Retinal pigment epithelial cell (primary cell): Measurements from ENCODE around the gene SEZ6.
A peak's percentile ranks its signal among the peaks of the same experiment; 100 is the strongest.

Experiments used
- DNase-seq: peaks from one replicate; pipeline ENCODE4 v3.0.0-alpha.2; 2010; ENCODE audit warnings: low read depth
- H3K4me3 ChIP-seq: 2 replicates; pipeline ENCODE4 v1.5.1; 2011; ENCODE audit warnings: mild to moderate bottlenecking, low read length, control low read depth, moderate library complexity
- CTCF ChIP-seq: conservative IDR thresholded peaks from 2 replicates; pipeline ENCODE4 v1.5.1; 2011; ENCODE audit warnings: low read depth, low read length, control low read depth, inconsistent platforms

The SEZ6 gene

GRCh38 chr17:28949185-28950016, 56.4 kb downstream of the SEZ6 start:
- no peak for TF ChIP-seq CTCF
- no peak for DNase-seq
- peak overlapping the region; percentile 91 for H3K4me3 ChIP-seq

- TF ChIP-seq CTCF, result no peak
- peak overlapping the region; percentile 91 for H3K4me3 ChIP-seq
- DNase-seq, result no peak
Measured at GRCh38 chr17:28948873-28949184, 57.0 kb downstream of the SEZ6 start.

GRCh38 chr17:28948342-28948741, 57.5 kb downstream of the SEZ6 start:
- H3K4me3 ChIP-seq, result peak overlapping the region; percentile 91
- DNase-seq, result no peak
- TF ChIP-seq CTCF, result no peak

GRCh38 chr17:28947639-28948038, 58.2 kb downstream of the SEZ6 start:
- no peak for TF ChIP-seq CTCF
- peak overlapping the region; percentile 91 for H3K4me3 ChIP-seq
- no peak for DNase-seq

- H3K4me3 ChIP-seq, result no peak overlapping the region
- TF ChIP-seq CTCF, result no peak
- DNase-seq, result no peak
Measured at GRCh38 chr17:28946239-28946638, 59.6 kb downstream of the SEZ6 start.

- no peak overlapping the region for H3K4me3 ChIP-seq
- no peak for DNase-seq
- no peak for TF ChIP-seq CTCF
Measured at GRCh38 chr17:28944862-28945741, 60.7 kb downstream of the SEZ6 start.
